Mesendoderm (in vitro differentiated cells): ENCODE results near the gene TRAIP.
A peak's percentile ranks its signal among the peaks of the same experiment; 100 is the strongest.

Source experiments
- DNase-seq: peaks from one replicate; pipeline ENCODE4 v3.0.0; 2013
- H2AK5ac ChIP-seq: 2 replicates; pipeline ENCODE4 v1.6.1; 2013; ENCODE audit warnings: low read length, inconsistent platforms
- H2BK120ac ChIP-seq: 2 replicates; pipeline ENCODE4 v1.6.1; 2013; ENCODE audit warnings: low read depth, mild to moderate bottlenecking, low read length, moderate library complexity, mixed read lengths
- H2BK15ac ChIP-seq: replicated peaks from 2 replicates; pipeline ENCODE4 v1.6.1; 2013; ENCODE audit warnings: low read depth, mild to moderate bottlenecking, moderate library complexity
- H2BK5ac ChIP-seq: 2 replicates; pipeline ENCODE4 v1.6.1; 2013; ENCODE audit warnings: low read length, inconsistent platforms
- H3K18ac ChIP-seq: 2 replicates; pipeline ENCODE4 v1.6.1; 2013; ENCODE audit warnings: mild to moderate bottlenecking, low read length, mixed read lengths
- H3K23ac ChIP-seq: one replicate; pipeline ENCODE4 v1.6.1; 2013; ENCODE audit warnings: low read length
- H3K27ac ChIP-seq: 2 replicates; pipeline ENCODE4 v1.5.1; 2013; ENCODE audit warnings: low read depth, mild to moderate bottlenecking, inconsistent platforms, low read length, moderate library complexity
- H3K27me3 ChIP-seq: 2 replicates; pipeline ENCODE4 v1.6.1; 2013; ENCODE audit warnings: low read length, control low read depth, mild to moderate bottlenecking, inconsistent platforms; ENCODE audit not compliant: insufficient read depth, poor library complexity
- H3K36me3 ChIP-seq: 2 replicates; pipeline ENCODE4 v1.6.1; 2013; ENCODE audit warnings: low read length, inconsistent platforms; ENCODE audit not compliant: control insufficient read depth, insufficient read depth
- H3K4ac ChIP-seq: one replicate; pipeline ENCODE4 v1.6.1; 2013; ENCODE audit warnings: low read depth, mild to moderate bottlenecking, low read length, moderate library complexity
- H3K4me1 ChIP-seq: 2 replicates; pipeline ENCODE4 v1.6.1; 2013; ENCODE audit warnings: low read depth, low read length, inconsistent platforms; ENCODE audit not compliant: control insufficient read depth
- H3K4me2 ChIP-seq: 2 replicates; pipeline ENCODE4 v1.6.1; 2013; ENCODE audit warnings: low read length
- H3K4me3 ChIP-seq: 2 replicates; pipeline ENCODE4 v1.5.1; 2013; ENCODE audit warnings: mild to moderate bottlenecking, low read length
- H3K56ac ChIP-seq: one replicate; pipeline ENCODE4 v1.6.1; 2013; ENCODE audit warnings: low read length
- H3K79me1 ChIP-seq: 2 replicates; pipeline ENCODE4 v1.6.1; 2013; ENCODE audit warnings: low read length, inconsistent platforms
- H3K79me2 ChIP-seq: 2 replicates; pipeline ENCODE4 v1.6.1; 2013; ENCODE audit warnings: mild to moderate bottlenecking, low read length; ENCODE audit not compliant: control insufficient read depth, insufficient read depth
- H3K9ac ChIP-seq: 2 replicates; pipeline ENCODE4 v1.6.1; 2013; ENCODE audit warnings: low read length, inconsistent platforms
- H4K5ac ChIP-seq: one replicate; pipeline ENCODE4 v1.6.1; 2013; ENCODE audit warnings: low read length
- H4K8ac ChIP-seq: one replicate; pipeline ENCODE4 v1.6.1; 2013; ENCODE audit warnings: low read depth, mild to moderate bottlenecking, control low read depth, low read length, moderate library complexity
- WGBS: extraction: QIAGEN DNeasy Blood & Tissue Kit; methylation state at CpG from one replicate; pipeline ENCODE4 v1.1.7; 2013; ENCODE audit warnings: low lambda C conversion rate, missing lambda C conversion rate; ENCODE audit not compliant: insufficient coverage; ENCODE audit errors: extremely low coverage; 5-methylcytosine and 5-hydroxymethylcytosine counted together

The TRAIP gene

GRCh38 chr3:49844464-49845183 lies 11.7 kb downstream of the TRAIP start:
- Histone ChIP-seq H3K4me3 (no peak overlapping the region), H3K4me2 (no peak overlapping the region), H3K4me1 (no peaks in the 10 kb centered on the region), H3K27me3 (no peaks in the 10 kb centered on the region), H2BK120ac (no peak overlapping the region), H4K8ac (no peak overlapping the region), H4K5ac (no peak overlapping the region), H3K18ac (no peak overlapping the region), H3K79me2 (no peaks in the 10 kb centered on the region), H3K56ac (no peak overlapping the region), H3K36me3 (peaks cover 7% of the 10 kb centered on the region), H3K9ac (no peak overlapping the region), H2AK5ac (no peak overlapping the region), H2BK15ac (no peak overlapping the region), H3K79me1 (no peaks in the 10 kb centered on the region), H3K27ac (no peak overlapping the region), H2BK5ac (no peak overlapping the region), H3K4ac (no peak overlapping the region), H3K23ac (no peak overlapping the region)
- no CpG with 5 or more reads among the region's 5 CpGs for WGBS
- no peak for DNase-seq

- Histone ChIP-seq H3K4me2 (no peak overlapping the region), H2BK15ac (no peak overlapping the region), H3K79me2 (no peaks in the 10 kb centered on the region), H3K79me1 (no peaks in the 10 kb centered on the region), H3K23ac (no peak overlapping the region), H3K4ac (no peak overlapping the region), H2BK120ac (no peak overlapping the region), H3K4me1 (no peaks in the 10 kb centered on the region), H3K36me3 (peaks cover 10% of the 10 kb centered on the region), H3K56ac (no peak overlapping the region), H3K4me3 (no peak overlapping the region), H2AK5ac (no peak overlapping the region), H2BK5ac (no peak overlapping the region), H3K18ac (no peak overlapping the region), H4K5ac (no peak overlapping the region), H3K9ac (no peak overlapping the region), H4K8ac (no peak overlapping the region), H3K27me3 (no peaks in the 10 kb centered on the region), H3K27ac (no peak overlapping the region)
- WGBS: no CpG with 5 or more reads among the region's 3 CpGs
- peak; percentile 12 for DNase-seq
Measured at GRCh38 chr3:49842843-49843517, 13.4 kb downstream of the TRAIP start.

GRCh38 chr3:49841806-49842205 lies 14.6 kb downstream of the TRAIP start:
- Histone ChIP-seq H2BK15ac (no peak overlapping the region), H4K8ac (no peak overlapping the region), H2BK5ac (no peak overlapping the region), H3K4me2 (no peak overlapping the region), H2AK5ac (no peak overlapping the region), H4K5ac (no peak overlapping the region), H3K18ac (no peak overlapping the region), H3K27ac (no peak overlapping the region), H3K9ac (no peak overlapping the region), H3K56ac (no peak overlapping the region), H3K27me3 (no peaks in the 10 kb centered on the region), H2BK120ac (no peak overlapping the region), H3K79me2 (no peaks in the 10 kb centered on the region), H3K4ac (no peak overlapping the region), H3K36me3 (peaks cover 8% of the 10 kb centered on the region), H3K4me1 (no peaks in the 10 kb centered on the region), H3K79me1 (no peaks in the 10 kb centered on the region), H3K4me3 (no peak overlapping the region), H3K23ac (no peak overlapping the region)
- DNase-seq: no peak
- no CpG with 5 or more reads among the region's 7 CpGs for WGBS

GRCh38 chr3:49841126-49841696 lies 15.2 kb downstream of the TRAIP start:
- Histone ChIP-seq H3K79me2 (no peaks in the 10 kb centered on the region), H3K4me1 (no peaks in the 10 kb centered on the region), H2BK15ac (no peak overlapping the region), H2BK5ac (no peak overlapping the region), H4K8ac (no peak overlapping the region), H3K9ac (no peak overlapping the region), H3K4me3 (no peak overlapping the region), H3K27ac (no peak overlapping the region), H3K23ac (no peak overlapping the region), H2AK5ac (no peak overlapping the region), H2BK120ac (no peak overlapping the region), H3K4me2 (no peak overlapping the region), H3K27me3 (no peaks in the 10 kb centered on the region), H4K5ac (no peak overlapping the region), H3K4ac (no peak overlapping the region), H3K36me3 (peaks cover 4% of the 10 kb centered on the region), H3K79me1 (no peaks in the 10 kb centered on the region), H3K18ac (no peak overlapping the region), H3K56ac (no peak overlapping the region)
- peak; percentile 69 for DNase-seq

- H3K4me3 ChIP-seq: no peak overlapping the region
- H3K36me3 ChIP-seq: peaks cover 4% of the 10 kb centered on the region
- H3K18ac ChIP-seq: no peak overlapping the region
- no peak overlapping the region for H2BK15ac ChIP-seq
- no CpG with 5 or more reads among the region's 2 CpGs for WGBS
- no peak overlapping the region for H3K27ac ChIP-seq
- H2AK5ac ChIP-seq: no peak overlapping the region
- no peak overlapping the region for H4K5ac ChIP-seq
- no peak overlapping the region for H3K9ac ChIP-seq
- DNase-seq: no peak
- H3K79me2 ChIP-seq: no peaks in the 10 kb centered on the region
- H3K56ac ChIP-seq: no peak overlapping the region
- no peak overlapping the region for H2BK5ac ChIP-seq
- no peaks in the 10 kb centered on the region for H3K79me1 ChIP-seq
- H4K8ac ChIP-seq: no peak overlapping the region
- no peak overlapping the region for H3K4me2 ChIP-seq
- no peaks in the 10 kb centered on the region for H3K4me1 ChIP-seq
- H3K4ac ChIP-seq: no peak overlapping the region
- no peak overlapping the region for H2BK120ac ChIP-seq
- no peak overlapping the region for H3K23ac ChIP-seq
- no peaks in the 10 kb centered on the region for H3K27me3 ChIP-seq
Measured at GRCh38 chr3:49840388-49840787, 16.0 kb downstream of the TRAIP start.
